IPS-20b (cell line): ENCODE measurements around the gene COL20A1.
"Not testable (repeated sequence)": the region's sequence is repeated elsewhere in the genome, so short reads cannot be mapped to it uniquely, and the experiment has no call there.

Experiments
- H3K27ac ChIP-seq: one replicate; pipeline ENCODE4 v1.5.1; 2013; ENCODE audit warnings: low read length
- H3K27me3 ChIP-seq: 2 replicates; pipeline ENCODE4 v1.6.1; 2013; ENCODE audit warnings: mild to moderate bottlenecking, low read length, inconsistent platforms; ENCODE audit not compliant: insufficient read depth
- H3K36me3 ChIP-seq: 2 replicates; pipeline ENCODE4 v1.6.1; 2013; ENCODE audit warnings: low read depth, mild to moderate bottlenecking, inconsistent platforms, low read length, moderate library complexity; ENCODE audit not compliant: insufficient read depth
- H3K4me1 ChIP-seq: 2 replicates; pipeline ENCODE4 v1.6.1; 2013; ENCODE audit warnings: mild to moderate bottlenecking, control low read depth, inconsistent platforms, low read length, moderate library complexity; ENCODE audit not compliant: insufficient read depth
- H3K4me3 ChIP-seq: 2 replicates; pipeline ENCODE4 v1.5.1; 2013; ENCODE audit warnings: mild to moderate bottlenecking, low read length, inconsistent platforms
- H3K9ac ChIP-seq: 2 replicates; pipeline ENCODE4 v1.6.1; 2013; ENCODE audit warnings: low read depth, mild to moderate bottlenecking, inconsistent platforms, low read length, moderate library complexity
- H3K9me3 ChIP-seq: 2 replicates; pipeline ENCODE4 v1.6.1; 2013; ENCODE audit warnings: mild to moderate bottlenecking, low read depth, low read length, inconsistent platforms; ENCODE audit not compliant: insufficient read depth

COL20A1 gene

DNA sequence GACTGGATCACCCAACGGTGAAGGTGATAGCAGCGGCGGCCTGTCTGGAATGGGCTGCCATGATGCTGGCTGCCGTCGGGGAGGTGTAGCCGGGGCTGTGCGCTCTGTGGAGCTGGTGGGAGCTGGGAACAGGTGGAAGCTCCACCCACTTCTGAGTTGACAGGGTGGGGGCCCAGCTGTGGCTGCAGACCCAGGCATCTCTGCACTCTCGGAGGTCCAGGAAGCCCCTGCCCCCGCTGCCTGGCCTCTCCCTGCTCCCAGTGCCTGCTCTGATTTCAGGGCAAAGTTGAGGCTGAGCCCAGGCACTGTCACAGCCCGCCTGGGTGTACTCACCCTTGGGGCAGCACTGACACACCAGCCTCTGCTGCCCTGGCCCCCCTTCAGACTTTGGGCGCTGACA, 86.3 kb downstream of the COL20A1 start:
- Histone ChIP-seq H3K36me3 (no peaks in the 10 kb centered on the region), H3K4me1 (peaks cover 8% of the 10 kb centered on the region; the same call in 1 of the 2 replicates), H3K27me3 (no peaks in the 10 kb centered on the region; the same call in 1 of the 2 replicates), H3K4me3 (no peak overlapping the region), H3K9me3 (no peaks in the 10 kb centered on the region), H3K9ac (no peak overlapping the region), H3K27ac (no peak overlapping the region)

DNA sequence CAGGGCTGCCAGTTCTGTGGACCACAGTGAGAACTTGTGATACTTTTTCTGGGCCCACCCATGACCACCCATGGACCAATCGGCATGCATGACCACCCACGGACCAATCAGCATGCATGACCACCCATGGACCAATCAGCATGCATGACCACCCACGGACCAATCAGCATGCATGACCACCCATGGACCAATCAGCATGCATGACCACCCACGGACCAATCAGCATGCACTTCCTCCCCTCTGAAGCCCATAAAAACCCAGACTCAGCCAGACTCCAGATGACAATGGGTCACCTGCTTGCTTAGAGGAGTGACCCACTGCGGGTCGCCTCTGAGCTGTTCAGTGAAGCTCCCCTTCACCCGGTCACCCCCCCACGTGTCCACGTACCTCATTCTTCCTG, 86.9 kb downstream of the COL20A1 start:
- not testable (repeated sequence) for H3K27me3 ChIP-seq, H3K4me1 ChIP-seq, H3K9me3 ChIP-seq, H3K27ac ChIP-seq, H3K36me3 ChIP-seq, H3K4me3 ChIP-seq, H3K9ac ChIP-seq

- H3K36me3 ChIP-seq, result no peaks in the 10 kb centered on the region
- H3K27ac ChIP-seq, result no peak overlapping the region
- no peak overlapping the region for H3K4me3 ChIP-seq
- H3K4me1 ChIP-seq, result peaks cover 8% of the 10 kb centered on the region; the same call in 1 of the 2 replicates
- no peaks in the 10 kb centered on the region; the same call in 1 of the 2 replicates for H3K27me3 ChIP-seq
- H3K9ac ChIP-seq, result no peak overlapping the region
- H3K9me3 ChIP-seq, result peaks cover 3% of the 10 kb centered on the region; the same call in 1 of the 2 replicates
Observed at GRCh38 chr20:63380346-63380870, 87.4 kb downstream of the COL20A1 start.

DNA sequence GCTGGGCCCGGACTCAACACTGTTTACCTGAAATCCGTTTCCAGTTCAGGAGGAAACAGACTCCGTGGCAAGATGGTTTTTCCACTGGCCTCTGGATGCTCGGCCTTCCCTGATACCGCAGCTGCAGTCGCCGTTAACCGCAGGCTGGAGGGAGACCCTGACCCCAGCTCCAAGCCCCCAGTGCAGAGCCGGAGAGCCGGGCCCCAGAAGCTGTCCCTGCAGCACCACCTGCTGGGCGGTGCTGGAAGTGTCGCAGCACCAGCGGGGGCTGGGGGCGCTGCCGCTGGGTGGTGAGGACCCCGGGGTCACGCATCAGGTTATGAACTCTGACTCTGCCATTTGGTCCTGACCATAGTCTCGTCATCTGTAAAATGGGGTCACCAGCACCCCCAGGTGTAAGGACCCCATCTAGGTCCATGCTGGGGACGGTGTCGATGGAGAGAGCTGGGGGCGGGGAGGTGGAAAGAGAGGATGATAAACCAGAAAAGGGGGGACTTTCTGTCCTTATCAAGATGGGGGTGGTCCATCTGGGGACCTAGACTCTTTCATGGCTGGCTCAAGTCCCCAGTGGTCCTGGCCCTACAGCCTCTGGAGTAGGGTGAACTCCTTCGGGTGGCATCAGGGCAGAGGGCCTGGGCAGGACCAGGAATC, 88.9 kb downstream of the COL20A1 start:
- Histone ChIP-seq H3K27me3 (no peaks in the 10 kb centered on the region), H3K36me3 (no peaks in the 10 kb centered on the region), H3K4me1 (peaks cover 8% of the 10 kb centered on the region; the same call in 1 of the 2 replicates), H3K27ac (no peak overlapping the region), H3K9ac (no peak overlapping the region), H3K9me3 (peaks cover 15% of the 10 kb centered on the region), H3K4me3 (no peak overlapping the region)

- H3K4me1 ChIP-seq, result peaks cover 5% of the 10 kb centered on the region; the same call in 1 of the 2 replicates
- no peak overlapping the region for H3K27ac ChIP-seq
- H3K36me3 ChIP-seq, result no peaks in the 10 kb centered on the region
- H3K27me3 ChIP-seq, result no peaks in the 10 kb centered on the region
- H3K4me3 ChIP-seq, result no peak overlapping the region
- peaks cover 19% of the 10 kb centered on the region for H3K9me3 ChIP-seq
- no peak overlapping the region for H3K9ac ChIP-seq
Observed at GRCh38 chr20:63382551-63383300, 89.7 kb downstream of the COL20A1 start.

DNA sequence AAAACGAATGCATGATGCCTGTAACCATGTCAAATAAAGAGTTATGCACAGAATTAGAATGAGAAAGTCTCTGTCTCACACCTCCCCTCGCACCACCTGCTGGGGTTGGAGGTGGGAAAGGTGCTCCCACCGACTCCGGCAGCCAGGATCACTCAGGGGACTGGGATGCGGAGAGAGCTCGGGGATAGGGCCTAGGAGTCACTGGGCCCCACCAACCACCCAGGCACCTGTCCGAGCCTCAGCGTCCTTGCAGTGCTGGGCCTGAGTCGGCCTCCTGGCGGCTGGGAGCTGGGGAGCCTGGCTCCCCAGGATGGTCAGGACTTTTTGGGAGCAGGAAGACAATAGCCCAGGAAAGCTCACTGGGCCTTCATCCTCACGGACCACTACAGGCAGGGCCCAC, 90.6 kb downstream of the COL20A1 start:
- H3K9me3 ChIP-seq, result peaks cover 25% of the 10 kb centered on the region
- H3K36me3 ChIP-seq, result no peaks in the 10 kb centered on the region
- H3K4me1 ChIP-seq, result no peaks in the 10 kb centered on the region; the same call in 1 of the 2 replicates
- no peak overlapping the region for H3K27ac ChIP-seq
- H3K4me3 ChIP-seq, result no peak overlapping the region
- no peak overlapping the region for H3K9ac ChIP-seq
- no peaks in the 10 kb centered on the region for H3K27me3 ChIP-seq

GRCh38 chr20:63384336-63384735, 91.3 kb downstream of the COL20A1 start:
- no peaks in the 10 kb centered on the region; the same call in 1 of the 2 replicates for H3K4me1 ChIP-seq
- H3K27me3 ChIP-seq, result no peaks in the 10 kb centered on the region
- H3K36me3 ChIP-seq, result no peaks in the 10 kb centered on the region
- no peak overlapping the region for H3K27ac ChIP-seq
- H3K4me3 ChIP-seq, result no peak overlapping the region
- peaks cover 25% of the 10 kb centered on the region for H3K9me3 ChIP-seq
- H3K9ac ChIP-seq, result no peak overlapping the region
